ENCODE data around the gene AOPEP.

The AOPEP gene

DNA sequence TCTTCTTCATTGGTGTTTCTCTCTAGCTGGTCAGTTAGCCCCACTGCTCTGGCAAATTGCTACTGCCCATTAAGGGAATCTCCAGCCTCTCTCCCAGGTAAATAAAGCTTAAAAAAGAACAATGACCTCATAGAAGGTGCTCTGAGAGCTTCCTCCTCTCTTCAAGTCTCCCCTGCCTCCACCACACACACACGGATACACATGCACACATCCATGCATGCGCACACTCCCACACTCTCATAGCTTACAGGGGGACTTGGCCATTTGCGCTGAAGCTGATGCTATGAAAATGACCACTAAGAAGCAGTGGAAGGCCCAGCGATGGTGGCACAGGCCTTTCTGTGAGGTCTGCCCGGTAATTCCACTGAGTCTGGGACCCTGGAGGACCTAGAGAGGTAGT lies 250.9 kb downstream of the AOPEP start:
- no peak for DNase-seq (ENCODE audit: low spot score)
- TF ChIP-seq, protein P1, sequence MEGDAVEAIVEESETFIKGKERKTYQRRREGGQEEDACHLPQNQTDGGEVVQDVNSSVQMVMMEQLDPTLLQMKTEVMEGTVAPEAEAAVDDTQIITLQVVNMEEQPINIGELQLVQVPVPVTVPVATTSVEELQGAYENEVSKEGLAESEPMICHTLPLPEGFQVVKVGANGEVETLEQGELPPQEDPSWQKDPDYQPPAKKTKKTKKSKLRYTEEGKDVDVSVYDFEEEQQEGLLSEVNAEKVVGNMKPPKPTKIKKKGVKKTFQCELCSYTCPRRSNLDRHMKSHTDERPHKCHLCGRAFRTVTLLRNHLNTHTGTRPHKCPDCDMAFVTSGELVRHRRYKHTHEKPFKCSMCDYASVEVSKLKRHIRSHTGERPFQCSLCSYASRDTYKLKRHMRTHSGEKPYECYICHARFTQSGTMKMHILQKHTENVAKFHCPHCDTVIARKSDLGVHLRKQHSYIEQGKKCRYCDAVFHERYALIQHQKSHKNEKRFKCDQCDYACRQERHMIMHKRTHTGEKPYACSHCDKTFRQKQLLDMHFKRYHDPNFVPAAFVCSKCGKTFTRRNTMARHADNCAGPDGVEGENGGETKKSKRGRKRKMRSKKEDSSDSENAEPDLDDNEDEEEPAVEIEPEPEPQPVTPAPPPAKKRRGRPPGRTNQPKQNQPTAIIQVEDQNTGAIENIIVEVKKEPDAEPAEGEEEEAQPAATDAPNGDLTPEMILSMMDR (IDR thresholded peaks at IDR 0.05; ENCODE audit: borderline replicate concordance, control extremely low read depth, extremely low read depth, insufficient read depth, missing control alignments), result no peak
- in situ Hi-C loops (cut with MboI; ENCODE audit: low sequenced_read_pairs, unreplicated experiment), result no loop called here

DNA sequence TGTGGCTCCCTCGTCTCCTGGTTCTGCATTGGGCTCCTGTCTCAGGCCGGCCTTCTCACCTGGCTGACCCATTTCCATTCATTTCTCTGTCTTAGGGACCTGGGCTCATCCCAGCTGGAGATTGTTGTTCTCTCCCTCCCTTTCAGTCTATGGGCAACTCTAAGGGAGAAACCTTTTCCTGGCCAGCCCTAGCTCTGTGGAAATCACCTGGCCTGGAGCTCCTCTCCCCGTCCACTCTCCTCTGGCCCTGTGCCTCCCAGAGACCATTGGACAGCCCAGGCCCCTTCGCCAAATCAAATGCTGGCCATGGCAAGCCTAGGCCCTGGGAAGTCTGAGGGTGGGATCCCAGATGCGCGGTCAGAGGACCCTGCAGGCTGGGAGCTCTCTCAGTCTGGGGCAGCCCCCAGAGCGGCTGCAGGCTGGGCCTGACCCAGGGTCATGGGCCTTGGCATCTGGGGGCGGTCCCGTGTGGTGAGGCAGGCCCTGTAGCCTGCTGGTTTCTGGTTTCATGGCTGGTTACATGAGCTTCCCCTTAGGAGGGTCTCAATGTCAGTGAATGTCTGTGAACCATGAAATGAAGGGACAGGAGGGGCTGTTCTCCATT lies 253.5 kb downstream of the AOPEP start:
- TF ChIP-seq, protein P1 (IDR thresholded peaks at IDR 0.05; ENCODE audit: borderline replicate concordance, control extremely low read depth, extremely low read depth, insufficient read depth, missing control alignments), result no peak
- no peak for DNase-seq (ENCODE audit: low spot score)
- in situ Hi-C loops (cut with MboI; ENCODE audit: low sequenced_read_pairs, unreplicated experiment), result no loop called here

DNA sequence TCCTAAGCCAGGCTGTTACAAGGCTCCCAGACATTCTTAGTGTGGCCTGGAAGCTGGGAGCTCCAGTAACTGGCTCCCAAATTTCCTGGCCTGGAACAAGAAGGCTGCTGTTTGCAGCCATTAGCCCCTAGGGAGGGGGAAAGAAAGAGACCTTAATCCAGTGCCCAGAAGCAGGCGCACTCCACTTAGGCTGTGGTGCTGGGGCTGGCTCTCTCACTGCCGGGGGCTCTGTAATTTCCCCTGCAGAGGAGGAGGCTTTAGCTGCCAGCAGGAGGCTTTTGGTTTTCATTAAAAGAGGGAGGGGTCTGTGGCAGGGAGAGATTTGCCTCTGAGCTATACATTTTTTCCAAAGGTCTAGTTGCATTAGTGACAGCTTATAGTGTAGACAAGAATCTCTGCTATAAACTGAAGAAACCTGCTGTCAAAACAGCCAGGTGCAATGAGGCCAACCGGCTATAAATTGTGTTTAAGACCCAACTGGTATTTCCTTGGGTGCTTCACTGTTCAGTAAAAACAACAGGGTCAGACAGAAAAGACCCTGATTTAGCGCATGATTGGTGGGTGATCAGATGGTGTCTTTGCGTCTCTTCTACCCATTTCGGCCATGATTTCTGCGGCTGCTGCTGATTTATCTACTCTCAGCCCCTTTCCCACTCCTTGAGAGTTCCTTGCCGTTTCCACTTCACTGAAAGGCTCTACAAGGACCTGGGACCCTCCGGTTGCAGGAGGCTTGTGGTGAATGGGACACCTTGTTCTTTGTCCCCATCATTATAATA lies 254.6 kb downstream of the AOPEP start:
- in situ Hi-C loops (cut with MboI; ENCODE audit: low sequenced_read_pairs, unreplicated experiment), result no loop called here
- TF ChIP-seq, protein P1 (IDR thresholded peaks at IDR 0.05; ENCODE audit: borderline replicate concordance, control extremely low read depth, extremely low read depth, insufficient read depth, missing control alignments), result no peak
- DNase-seq (ENCODE audit: low spot score), result no peak

DNA sequence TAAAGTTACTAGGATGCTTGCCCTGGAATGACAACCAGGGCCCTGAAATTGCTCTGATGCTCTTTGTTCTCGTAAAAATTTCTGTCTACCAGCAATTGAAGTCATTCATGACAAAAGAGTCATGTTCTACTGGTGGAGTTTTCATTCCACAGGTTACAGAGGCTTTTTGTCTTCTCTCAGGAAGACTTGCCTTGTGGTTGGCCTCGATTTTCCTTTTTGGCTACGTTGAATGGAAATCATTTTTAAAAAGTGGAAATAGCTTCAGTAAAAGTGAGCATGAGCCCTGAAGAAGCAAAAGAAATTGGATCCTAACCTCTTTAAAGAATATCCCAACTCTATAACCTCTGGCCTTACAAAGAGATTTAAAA lies 255.2 kb downstream of the AOPEP start:
- no peak for DNase-seq (ENCODE audit: low spot score)
- in situ Hi-C loops (cut with MboI; ENCODE audit: low sequenced_read_pairs, unreplicated experiment), result no loop called here
- TF ChIP-seq, protein P1 (IDR thresholded peaks at IDR 0.05; ENCODE audit: borderline replicate concordance, control extremely low read depth, extremely low read depth, insufficient read depth, missing control alignments), result no peak

DNA sequence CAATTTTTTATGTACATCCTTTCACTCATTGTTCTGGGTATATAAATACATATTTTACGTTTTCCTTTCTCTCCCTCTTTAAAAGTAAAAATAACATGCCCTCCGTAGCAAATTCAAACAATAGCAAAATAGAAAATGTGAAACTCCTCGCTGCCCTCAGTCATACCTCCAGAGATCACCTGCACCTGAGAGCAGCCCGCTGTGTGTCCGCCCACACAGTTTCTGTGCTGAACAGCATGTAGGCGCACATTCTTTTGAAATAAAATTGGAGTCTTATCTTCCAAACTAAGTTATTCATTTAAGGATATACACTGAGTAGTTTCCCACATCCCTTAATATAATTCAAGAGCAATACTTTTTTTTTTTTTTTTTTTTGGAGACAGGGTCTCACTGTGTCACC lies 255.7 kb downstream of the AOPEP start:
- no peak for DNase-seq (ENCODE audit: low spot score)
- in situ Hi-C loops (cut with MboI; ENCODE audit: low sequenced_read_pairs, unreplicated experiment), result no loop called here

DNA sequence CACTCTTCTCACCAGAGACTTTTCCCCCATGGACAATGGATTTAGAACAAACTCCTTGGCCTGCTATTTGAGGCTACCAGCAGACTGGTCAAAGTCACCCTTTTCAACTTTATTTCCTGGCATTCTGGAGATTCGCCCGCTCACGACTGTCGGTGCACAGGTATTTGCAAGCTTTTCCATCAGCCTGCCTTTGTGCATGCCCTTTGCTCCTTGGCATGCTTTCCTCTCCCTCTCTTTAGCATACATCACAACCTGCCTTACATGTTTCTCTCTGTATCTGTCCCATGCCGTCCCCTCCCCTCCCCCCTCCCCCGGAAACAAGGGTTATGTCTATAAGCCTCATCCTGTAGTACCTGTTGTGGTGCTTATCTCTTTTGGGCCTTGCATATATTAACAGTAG lies 257.1 kb downstream of the AOPEP start:
- DNase-seq (ENCODE audit: low spot score), result no peak
- in situ Hi-C loops (cut with MboI; ENCODE audit: low sequenced_read_pairs, unreplicated experiment), result no loop called here
- TF ChIP-seq, protein P1 (IDR thresholded peaks at IDR 0.05; ENCODE audit: borderline replicate concordance, control extremely low read depth, extremely low read depth, insufficient read depth, missing control alignments), result no peak

More for the DNA sequence above, 255.7 kb downstream of the AOPEP start:
- TF ChIP-seq, protein P1 (IDR thresholded peaks at IDR 0.05; ENCODE audit: borderline replicate concordance, control extremely low read depth, extremely low read depth, insufficient read depth, missing control alignments), result no peak
